ENCODE measurements around the gene SGF29.

DNA sequence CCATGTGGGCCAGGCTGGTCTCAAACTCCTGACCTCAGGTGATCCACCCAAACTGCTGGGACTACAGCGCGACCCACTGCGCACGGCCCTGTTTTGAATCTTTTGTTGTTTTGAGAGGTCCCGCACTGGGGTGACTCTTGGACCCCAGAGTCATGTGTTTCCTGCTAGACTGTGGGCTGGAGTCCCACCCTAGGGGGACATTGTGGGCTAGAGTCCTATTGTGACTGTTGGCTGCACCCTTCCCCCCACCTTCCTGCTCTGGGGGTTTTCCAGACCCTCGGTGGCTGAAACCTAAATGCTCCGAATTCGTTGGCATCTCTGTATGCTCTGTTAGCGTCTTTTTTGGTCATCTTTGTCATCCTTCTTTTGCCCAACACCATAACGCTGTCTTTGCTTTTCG lies 30.9 kb upstream of the SGF29 start:
- TF ChIP-seq, protein P1, sequence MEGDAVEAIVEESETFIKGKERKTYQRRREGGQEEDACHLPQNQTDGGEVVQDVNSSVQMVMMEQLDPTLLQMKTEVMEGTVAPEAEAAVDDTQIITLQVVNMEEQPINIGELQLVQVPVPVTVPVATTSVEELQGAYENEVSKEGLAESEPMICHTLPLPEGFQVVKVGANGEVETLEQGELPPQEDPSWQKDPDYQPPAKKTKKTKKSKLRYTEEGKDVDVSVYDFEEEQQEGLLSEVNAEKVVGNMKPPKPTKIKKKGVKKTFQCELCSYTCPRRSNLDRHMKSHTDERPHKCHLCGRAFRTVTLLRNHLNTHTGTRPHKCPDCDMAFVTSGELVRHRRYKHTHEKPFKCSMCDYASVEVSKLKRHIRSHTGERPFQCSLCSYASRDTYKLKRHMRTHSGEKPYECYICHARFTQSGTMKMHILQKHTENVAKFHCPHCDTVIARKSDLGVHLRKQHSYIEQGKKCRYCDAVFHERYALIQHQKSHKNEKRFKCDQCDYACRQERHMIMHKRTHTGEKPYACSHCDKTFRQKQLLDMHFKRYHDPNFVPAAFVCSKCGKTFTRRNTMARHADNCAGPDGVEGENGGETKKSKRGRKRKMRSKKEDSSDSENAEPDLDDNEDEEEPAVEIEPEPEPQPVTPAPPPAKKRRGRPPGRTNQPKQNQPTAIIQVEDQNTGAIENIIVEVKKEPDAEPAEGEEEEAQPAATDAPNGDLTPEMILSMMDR (IDR thresholded peaks at IDR 0.05; ENCODE audit: borderline replicate concordance, extremely low read depth, low read length, poor library complexity, severe bottlenecking), result no peak
- TF ChIP-seq EZH2 (IDR thresholded peaks at IDR 0.05; ENCODE audit: borderline replicate concordance, low read depth, low read length, severe bottlenecking), result no peak

All from DND-41 (cell line).